Medulla oblongata (tissue), 1 donor: ENCODE measurements around the gene VPS4B.
"Not testable (repeated sequence)": the region's sequence is repeated elsewhere in the genome, so short reads cannot be mapped to it uniquely, and the experiment has no call there.

Experiments
- DNase-seq: peaks from one replicate; pipeline ENCODE4 v3.0.0-alpha.2; 2015; ENCODE audit errors: extremely low spot score

The VPS4B gene

DNA sequence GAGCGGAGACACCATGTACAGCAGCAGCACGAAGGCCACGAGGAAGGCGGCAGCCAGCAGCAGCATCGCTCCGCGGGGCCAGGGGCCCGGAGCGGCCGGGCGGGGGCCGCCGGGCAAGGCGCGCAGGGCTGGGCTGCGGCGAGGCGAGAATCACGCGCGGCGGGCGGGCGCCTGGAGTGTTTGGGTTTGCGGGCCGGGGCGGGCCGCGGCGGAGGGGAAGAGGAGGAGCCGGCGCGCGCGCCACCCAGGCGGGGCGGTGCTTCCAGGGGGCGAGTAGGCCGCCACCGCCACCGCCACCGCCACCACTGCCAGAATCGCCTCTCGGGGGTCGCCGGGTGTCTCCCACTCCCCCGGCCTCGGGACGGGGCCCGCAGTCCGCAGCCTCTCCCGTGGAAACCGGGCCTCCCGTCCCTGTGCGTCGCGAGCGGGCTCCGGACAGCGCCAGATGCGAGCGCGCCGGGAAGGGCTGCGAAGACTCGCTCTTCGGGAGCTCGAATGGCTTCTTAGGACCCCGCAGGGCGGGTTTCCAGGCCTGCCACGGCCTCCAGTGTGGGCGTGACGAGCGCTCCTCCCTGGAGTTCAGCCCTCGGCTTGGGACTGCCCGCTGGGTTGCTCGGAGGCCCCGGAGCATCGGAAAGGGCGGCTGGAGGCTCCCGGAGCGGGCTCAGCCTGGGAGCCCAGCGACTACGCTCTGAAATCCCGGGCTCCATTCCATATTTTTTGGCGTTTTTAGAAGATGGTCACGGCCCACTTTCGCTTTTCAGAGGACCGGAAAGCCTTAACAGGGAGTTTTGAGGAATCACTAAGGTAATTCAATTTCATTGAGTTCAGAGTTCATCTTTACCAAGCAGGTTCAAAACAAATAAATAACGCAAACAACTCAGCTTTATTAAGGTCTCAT lies 55.0 kb downstream of the VPS4B start, which contains the start of gene KDSR:
Gene KDSR (minus strand): TSS at position 154 of the 901 bp plus-strand sequence. CDS start 88 bp downstream, at position 66.
- peak; percentile 95 for DNase-seq

GRCh38 chr18:63366213-63367052 lies 55.8 kb downstream of the VPS4B start:
- no peak for DNase-seq

DNA sequence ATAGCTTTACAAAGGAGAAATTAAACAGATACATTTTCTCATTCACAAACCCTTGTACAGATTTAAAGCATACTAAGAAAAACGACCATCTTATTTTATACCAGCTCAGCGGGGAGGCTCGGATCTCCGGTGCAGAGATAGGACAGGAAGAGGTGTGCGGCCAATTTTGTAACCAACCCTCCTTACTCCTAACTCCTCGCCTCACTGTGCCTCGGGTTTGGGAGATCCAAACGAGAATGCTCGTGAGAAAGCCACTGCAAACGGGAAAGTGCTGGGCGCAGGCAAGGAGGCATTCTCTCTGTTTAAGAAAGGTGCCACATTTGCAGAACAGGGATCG lies 56.4 kb downstream of the VPS4B start:
- peak; percentile 40 for DNase-seq

- DNase-seq = no peak
These were observed 58.3 kb downstream of the VPS4B start for GRCh38 chr18:63363951-63364350.

DNA sequence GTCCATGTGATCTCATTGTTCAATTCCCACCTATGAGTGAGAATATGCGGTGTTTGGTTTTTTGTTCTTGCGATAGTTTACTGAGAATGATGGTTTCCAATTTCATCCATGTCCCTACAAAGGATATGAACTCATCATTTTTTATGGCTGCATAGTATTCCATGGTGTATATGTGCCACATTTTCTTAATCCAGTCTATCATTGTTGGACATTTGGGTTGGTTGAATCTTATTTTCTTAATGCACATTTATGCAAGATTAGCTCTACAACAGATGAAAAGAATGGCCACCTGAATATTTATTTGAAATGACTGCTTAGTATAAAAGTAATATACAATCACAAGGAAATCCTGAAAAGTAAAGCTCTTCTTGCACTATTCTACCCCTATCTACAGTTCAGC lies 58.9 kb downstream of the VPS4B start:
- not testable (repeated sequence) for DNase-seq

DNA sequence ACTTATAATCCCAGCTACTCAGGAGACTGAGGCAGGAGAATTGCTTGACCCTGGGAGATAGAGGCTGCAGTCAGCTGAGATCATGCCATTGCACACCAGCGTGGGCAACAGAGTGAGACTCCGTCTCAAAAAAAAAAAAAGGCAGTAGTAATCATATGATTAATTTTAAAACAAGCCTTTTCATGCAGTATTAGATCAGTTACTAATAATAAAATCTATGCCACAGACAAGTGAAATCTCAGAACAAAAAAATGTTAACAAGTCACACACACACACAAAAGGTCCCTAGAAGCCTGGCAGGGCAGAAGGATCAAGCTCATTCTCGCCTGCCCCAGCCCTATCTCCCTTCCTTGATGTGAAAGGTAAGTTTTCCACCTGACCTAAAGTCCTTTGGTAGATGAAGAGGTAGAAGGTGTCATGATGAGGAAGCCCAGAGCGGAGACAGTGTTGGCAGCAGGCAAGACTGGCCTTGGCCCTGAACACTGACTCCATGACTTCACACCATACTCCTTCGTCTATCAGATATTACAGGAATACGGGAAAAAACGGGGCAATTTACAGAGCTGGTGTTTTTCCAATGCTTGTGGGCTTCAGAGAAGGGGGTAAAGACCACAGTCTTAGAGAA lies 65.9 kb downstream of the VPS4B start:
- DNase-seq = no peak

DNA sequence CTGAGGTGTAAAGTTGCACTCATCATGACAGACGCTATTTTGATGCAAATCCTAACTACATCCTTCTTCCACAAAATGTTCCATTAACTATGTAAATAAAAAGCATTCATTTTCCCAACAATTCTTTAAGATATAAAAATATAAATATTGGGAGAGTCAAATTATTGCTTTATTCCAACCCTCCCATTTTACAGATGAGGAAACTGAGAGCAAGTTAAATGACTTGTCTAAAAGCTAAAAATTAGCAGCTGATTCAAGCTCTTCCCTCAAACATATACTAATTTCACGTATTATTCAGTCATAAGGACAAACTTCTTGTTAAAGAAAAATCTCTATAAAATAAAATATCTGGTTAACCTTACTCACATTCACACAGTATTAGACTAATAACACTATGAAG lies 72.0 kb downstream of the VPS4B start:
- no peak for DNase-seq

DNA sequence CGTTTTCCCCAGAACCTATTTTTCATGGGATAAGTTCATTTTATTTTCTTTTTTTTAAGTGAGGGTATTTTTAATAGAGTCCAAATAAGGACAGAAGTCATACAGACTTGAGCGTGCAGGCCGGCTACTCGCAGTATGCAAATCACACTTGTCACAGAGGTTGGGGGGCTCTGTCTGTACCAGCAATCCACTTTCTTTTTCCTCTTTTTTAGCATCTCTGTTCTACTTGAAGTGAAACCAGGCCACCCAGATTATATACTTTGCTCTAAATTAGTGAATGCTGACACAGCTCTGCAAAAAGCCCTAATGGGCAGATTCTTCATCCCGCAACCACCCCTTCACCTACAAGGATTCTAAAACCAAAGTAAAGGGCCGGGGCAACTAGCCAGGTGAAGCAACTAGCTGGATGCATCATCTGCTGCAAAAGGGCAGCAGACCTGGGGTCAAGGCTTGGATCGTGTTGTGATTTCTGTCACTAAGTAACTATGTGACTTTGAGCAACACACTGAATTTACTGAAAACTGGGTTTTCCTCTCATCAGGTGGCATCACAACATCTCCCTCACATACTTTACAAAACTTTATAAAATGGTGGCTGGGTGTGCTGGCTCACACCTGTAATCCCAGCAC lies 73.7 kb downstream of the VPS4B start:
- no peak for DNase-seq

GRCh38 chr18:63346480-63347183 lies 75.6 kb downstream of the VPS4B start:
- DNase-seq = no peak

GRCh38 chr18:63346031-63346430 lies 76.2 kb downstream of the VPS4B start:
- DNase-seq = no peak

- no peak for DNase-seq
These were observed 77.4 kb downstream of the VPS4B start for GRCh38 chr18:63344918-63345317.

- no peak for DNase-seq
These were observed 78.0 kb downstream of the VPS4B start for GRCh38 chr18:63344263-63344662.

DNA sequence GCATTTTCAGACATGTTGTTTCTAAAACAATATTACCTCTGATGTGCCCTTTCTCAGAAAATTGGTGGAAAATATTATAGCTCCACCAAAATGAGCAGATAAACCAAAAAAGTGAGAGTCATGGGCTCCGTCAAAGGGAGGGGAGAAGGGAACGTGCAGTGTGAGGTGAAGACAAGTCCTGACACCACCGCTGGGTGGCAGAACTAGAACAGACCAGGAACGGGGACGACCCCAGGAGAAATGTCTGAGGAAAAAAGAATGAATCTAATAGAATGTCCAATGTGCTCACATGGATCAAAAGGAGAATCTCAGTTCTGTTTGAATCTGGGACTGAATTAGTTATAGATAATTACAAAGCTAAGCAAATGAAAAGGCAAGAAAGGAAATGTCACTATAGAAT lies 80.1 kb downstream of the VPS4B start:
- DNase-seq = peak; percentile 28

- DNase-seq = peak; percentile 59
These were observed 82.3 kb downstream of the VPS4B start for GRCh38 chr18:63339920-63340484.
